Measurements from ENCODE around the gene USP5.

GRCh38 chr12:6887460-6887859 lies 35.5 kb downstream of the USP5 start:
- no peak for TF ChIP-seq CTCF (IDR thresholded peaks at IDR 0.05)
- no peak for TF ChIP-seq POLR2A (IDR thresholded peaks at IDR 0.05)

Measured in testis (tissue), 2 donors.